Measurements from ENCODE around the gene ZKSCAN1.

DNA sequence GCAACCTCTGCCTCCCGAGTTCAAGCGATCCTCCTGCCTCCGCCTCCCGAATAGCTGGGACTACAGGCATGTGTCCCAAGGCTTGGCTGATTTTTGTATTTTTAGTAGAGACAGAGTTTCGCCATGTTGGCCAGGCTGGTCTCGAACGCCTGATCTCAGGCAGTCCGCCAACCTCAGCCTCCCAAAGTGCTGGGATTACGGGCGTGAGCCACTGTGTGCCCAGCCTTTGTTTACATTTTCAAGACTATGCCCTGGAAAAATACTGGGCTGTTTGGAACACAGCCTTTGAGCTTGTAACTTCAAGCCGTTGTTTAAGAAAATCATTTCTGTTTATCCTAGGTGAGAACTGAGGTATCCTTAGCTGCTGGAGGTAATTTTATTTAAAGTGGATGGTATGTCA, 1.9 kb downstream of the ZKSCAN1 start:
- no peak for TF ChIP-seq POLR2A (IDR thresholded peaks at IDR 0.05)
- TF ChIP-seq CTCF (IDR thresholded peaks at IDR 0.05) = no peak

Measured in heart left ventricle (tissue), 13 donors.